Measurements from ENCODE around the gene ADAMTS19. TPM values are rescaled to one million over a fixed set of nuclear protein-coding genes. Genes with fewer than 3 reads are reported as not detected.

The ADAMTS19 gene, protein sequence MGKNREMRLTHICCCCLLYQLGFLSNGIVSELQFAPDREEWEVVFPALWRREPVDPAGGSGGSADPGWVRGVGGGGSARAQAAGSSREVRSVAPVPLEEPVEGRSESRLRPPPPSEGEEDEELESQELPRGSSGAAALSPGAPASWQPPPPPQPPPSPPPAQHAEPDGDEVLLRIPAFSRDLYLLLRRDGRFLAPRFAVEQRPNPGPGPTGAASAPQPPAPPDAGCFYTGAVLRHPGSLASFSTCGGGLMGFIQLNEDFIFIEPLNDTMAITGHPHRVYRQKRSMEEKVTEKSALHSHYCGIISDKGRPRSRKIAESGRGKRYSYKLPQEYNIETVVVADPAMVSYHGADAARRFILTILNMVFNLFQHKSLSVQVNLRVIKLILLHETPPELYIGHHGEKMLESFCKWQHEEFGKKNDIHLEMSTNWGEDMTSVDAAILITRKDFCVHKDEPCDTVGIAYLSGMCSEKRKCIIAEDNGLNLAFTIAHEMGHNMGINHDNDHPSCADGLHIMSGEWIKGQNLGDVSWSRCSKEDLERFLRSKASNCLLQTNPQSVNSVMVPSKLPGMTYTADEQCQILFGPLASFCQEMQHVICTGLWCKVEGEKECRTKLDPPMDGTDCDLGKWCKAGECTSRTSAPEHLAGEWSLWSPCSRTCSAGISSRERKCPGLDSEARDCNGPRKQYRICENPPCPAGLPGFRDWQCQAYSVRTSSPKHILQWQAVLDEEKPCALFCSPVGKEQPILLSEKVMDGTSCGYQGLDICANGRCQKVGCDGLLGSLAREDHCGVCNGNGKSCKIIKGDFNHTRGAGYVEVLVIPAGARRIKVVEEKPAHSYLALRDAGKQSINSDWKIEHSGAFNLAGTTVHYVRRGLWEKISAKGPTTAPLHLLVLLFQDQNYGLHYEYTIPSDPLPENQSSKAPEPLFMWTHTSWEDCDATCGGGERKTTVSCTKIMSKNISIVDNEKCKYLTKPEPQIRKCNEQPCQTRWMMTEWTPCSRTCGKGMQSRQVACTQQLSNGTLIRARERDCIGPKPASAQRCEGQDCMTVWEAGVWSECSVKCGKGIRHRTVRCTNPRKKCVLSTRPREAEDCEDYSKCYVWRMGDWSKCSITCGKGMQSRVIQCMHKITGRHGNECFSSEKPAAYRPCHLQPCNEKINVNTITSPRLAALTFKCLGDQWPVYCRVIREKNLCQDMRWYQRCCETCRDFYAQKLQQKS
- total RNA-seq: 10 to 100 TPM; 26.2 to 34.6 TPM
- 14.0 TPM for polyA plus RNA-seq (2013, experiment 1 of 2)
- 15.6 TPM for polyA plus RNA-seq (2013, experiment 2 of 2)
- long read RNA-seq, experiment 1, partial matches to known transcripts: 11 of 13 reads
- long read RNA-seq, experiment 1, other reads (novel, unspliced or antisense): 2 of 13 reads
- long read RNA-seq, experiment 2, full-length matches to known transcripts: 14 of 38 reads
- long read RNA-seq, experiment 2, partial matches to known transcripts: 10 of 38 reads
- long read RNA-seq, experiment 2, other reads (novel, unspliced or antisense): 14 of 38 reads
- long read RNA-seq, experiment 3, partial matches to known transcripts: 3 of 16 reads
- long read RNA-seq, experiment 3, other reads (novel, unspliced or antisense): 13 of 16 reads
- long read RNA-seq, experiment 4, partial matches to known transcripts: 7 of 8 reads
- long read RNA-seq, experiment 4, other reads (novel, unspliced or antisense): 1 of 8 reads

DNA sequence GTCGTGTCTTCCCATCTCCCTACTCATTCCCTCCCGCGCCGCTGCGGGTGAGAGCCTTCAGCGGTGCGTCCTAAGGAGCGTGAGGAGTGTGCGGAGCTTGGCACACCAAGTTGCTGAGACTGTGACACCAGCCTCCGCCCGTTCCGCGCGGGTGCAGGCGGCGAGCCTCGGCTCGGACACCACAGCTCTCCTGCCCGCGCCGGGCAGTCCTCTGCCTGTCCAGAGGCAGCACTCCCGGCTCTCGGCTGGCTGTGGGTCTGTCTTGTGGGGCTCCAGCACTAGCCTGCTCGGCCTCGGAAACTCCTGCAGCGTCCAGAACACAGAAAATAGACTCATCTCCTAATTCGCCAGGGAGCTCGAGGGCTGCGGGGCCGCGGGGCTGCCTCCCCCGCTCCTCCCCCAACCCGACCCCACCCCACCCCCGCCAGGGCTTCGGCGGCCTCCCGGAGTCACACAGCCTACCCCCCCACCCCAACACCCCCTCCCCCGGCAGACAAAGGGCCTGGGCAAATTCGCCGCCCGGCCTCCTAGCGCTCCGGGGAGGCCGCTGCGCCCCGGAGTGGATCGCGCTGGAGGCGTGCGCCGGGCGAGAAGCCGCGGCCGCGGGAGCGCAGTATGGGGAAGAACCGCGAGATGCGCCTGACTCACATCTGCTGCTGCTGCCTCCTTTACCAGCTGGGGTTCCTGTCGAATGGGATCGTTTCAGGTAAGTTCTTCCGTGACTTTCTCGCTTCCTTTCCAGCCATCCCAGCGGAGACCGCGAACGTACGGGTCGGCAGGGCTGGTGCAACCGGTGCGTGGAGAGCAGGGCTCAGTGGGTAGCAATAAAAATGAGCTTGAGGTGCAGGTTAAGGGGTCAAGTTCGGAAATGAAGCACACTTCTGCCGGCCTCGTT is at the start of gene ADAMTS19:
TSS of gene ADAMTS19 (plus strand) at position 522 of the 895 bp plus-strand sequence. CDS start at position 616, 94 bp downstream.
- Histone ChIP-seq H3K9ac (ENCODE audit: extremely low read depth, low read length, poor library complexity, severe bottlenecking) (peak within 1 kb of the TSS; percentile 56), H3K27me3 (ENCODE audit: control insufficient read depth, insufficient read depth, low read length, poor library complexity, severe bottlenecking) (peaks cover 6% of the 10 kb centered on the region), H3K4me1 (ENCODE audit: control insufficient read depth, insufficient read depth, low read length) (peaks cover 9% of the 10 kb centered on the region), H3K4me3 (ENCODE audit: low read length) (peak within 1 kb of the TSS; percentile 90), H3K27ac (ENCODE audit: low read depth, low read length) (peak within 1 kb of the TSS; percentile 35), H3K36me3 (ENCODE audit: control insufficient read depth, insufficient read depth, low read length) (no peaks in the 10 kb centered on the region), H3K9me3 (ENCODE audit: control insufficient read depth, low read length) (no peaks in the 10 kb centered on the region)
- peaks cover 2% of the 10 kb centered on the region for H3K27me3 Mint-ChIP-seq (ENCODE audit: insufficient read depth)
- DNase-seq: peak; percentile 88
- H3K36me3 Mint-ChIP-seq (ENCODE audit: low read depth): no peaks in the 10 kb centered on the region
- TF ChIP-seq, protein P1, sequence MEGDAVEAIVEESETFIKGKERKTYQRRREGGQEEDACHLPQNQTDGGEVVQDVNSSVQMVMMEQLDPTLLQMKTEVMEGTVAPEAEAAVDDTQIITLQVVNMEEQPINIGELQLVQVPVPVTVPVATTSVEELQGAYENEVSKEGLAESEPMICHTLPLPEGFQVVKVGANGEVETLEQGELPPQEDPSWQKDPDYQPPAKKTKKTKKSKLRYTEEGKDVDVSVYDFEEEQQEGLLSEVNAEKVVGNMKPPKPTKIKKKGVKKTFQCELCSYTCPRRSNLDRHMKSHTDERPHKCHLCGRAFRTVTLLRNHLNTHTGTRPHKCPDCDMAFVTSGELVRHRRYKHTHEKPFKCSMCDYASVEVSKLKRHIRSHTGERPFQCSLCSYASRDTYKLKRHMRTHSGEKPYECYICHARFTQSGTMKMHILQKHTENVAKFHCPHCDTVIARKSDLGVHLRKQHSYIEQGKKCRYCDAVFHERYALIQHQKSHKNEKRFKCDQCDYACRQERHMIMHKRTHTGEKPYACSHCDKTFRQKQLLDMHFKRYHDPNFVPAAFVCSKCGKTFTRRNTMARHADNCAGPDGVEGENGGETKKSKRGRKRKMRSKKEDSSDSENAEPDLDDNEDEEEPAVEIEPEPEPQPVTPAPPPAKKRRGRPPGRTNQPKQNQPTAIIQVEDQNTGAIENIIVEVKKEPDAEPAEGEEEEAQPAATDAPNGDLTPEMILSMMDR (conservative IDR thresholded peaks at IDR 0.05): no peak
- peak within 1 kb of the TSS; percentile 93 for H3K27ac Mint-ChIP-seq
- H3K4me3 Mint-ChIP-seq: peak within 1 kb of the TSS; percentile 90
- H3K9me3 Mint-ChIP-seq: no peaks in the 10 kb centered on the region
- H3K4me1 Mint-ChIP-seq: peaks cover 44% of the 10 kb centered on the region
- WGBS, 2 experiments (ENCODE audit: insufficient coverage in 1 of 2, insufficient read length in 1 of 2): 0 to 1% methylated on average over 22 to 72 of the region's 75 CpGs

DNA sequence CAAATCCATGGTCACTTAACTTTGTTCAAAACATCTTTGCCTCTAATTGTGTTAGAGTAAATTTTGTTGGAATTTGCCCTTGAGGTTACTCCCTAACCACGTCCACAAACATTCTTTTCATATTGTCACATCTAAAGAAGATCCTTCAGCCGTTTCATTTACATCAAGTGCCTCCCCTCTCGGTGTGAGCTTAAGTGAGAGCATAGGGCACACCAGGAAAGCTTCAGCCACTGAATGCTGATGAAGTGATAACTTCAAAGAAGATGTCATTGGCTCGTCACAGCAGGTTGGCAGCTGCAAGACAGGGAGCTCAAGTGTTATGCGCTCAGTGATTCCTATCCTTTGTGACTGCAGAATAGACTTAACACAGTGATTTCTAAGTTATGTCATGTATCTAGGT is 49.6 kb upstream of the ADAMTS19 start:
- Histone ChIP-seq H3K4me3 (ENCODE audit: low read length) (no peak overlapping the region), H3K9ac (ENCODE audit: extremely low read depth, low read length, poor library complexity, severe bottlenecking) (no peak overlapping the region), H3K9me3 (ENCODE audit: control insufficient read depth, low read length) (peaks cover under 1% of the 10 kb centered on the region), H3K27me3 (ENCODE audit: control insufficient read depth, insufficient read depth, low read length, poor library complexity, severe bottlenecking) (no peaks in the 10 kb centered on the region), H3K4me1 (ENCODE audit: control insufficient read depth, insufficient read depth, low read length) (no peaks in the 10 kb centered on the region), H3K27ac (ENCODE audit: low read depth, low read length) (no peak overlapping the region), H3K36me3 (ENCODE audit: control insufficient read depth, insufficient read depth, low read length) (no peaks in the 10 kb centered on the region)
- H3K36me3 Mint-ChIP-seq (ENCODE audit: low read depth): no peaks in the 10 kb centered on the region
- H3K9me3 Mint-ChIP-seq: peaks cover 8% of the 10 kb centered on the region
- DNase-seq: peak; percentile 84
- TF ChIP-seq, protein P1 (conservative IDR thresholded peaks at IDR 0.05): no peak
- peaks cover 10% of the 10 kb centered on the region for H3K4me1 Mint-ChIP-seq
- H3K27me3 Mint-ChIP-seq (ENCODE audit: insufficient read depth): peaks cover 1% of the 10 kb centered on the region
- no peak overlapping the region for H3K4me3 Mint-ChIP-seq
- 3 to 7% methylated on average over 5 of the region's 5 CpGs for WGBS, 2 experiments (ENCODE audit: insufficient coverage in 1 of 2, insufficient read length in 1 of 2)
- H3K27ac Mint-ChIP-seq: no peak overlapping the region

All from endodermal cell (in vitro differentiated cells).